LNCAP (cell line): ENCODE results near the gene MGAT4D.

Source experiments
- TF ChIP-seq, protein P1 (sequence below): fragments of 450-650 bp; IDR thresholded peaks from 2 replicates; pipeline ENCODE4 v1.5.1; 2017; ENCODE audit warnings: mild to moderate bottlenecking

The MGAT4D gene

GRCh38 chr4:140499391-140499790 lies 1.3 kb upstream of the MGAT4D start:
- TF ChIP-seq, protein P1, sequence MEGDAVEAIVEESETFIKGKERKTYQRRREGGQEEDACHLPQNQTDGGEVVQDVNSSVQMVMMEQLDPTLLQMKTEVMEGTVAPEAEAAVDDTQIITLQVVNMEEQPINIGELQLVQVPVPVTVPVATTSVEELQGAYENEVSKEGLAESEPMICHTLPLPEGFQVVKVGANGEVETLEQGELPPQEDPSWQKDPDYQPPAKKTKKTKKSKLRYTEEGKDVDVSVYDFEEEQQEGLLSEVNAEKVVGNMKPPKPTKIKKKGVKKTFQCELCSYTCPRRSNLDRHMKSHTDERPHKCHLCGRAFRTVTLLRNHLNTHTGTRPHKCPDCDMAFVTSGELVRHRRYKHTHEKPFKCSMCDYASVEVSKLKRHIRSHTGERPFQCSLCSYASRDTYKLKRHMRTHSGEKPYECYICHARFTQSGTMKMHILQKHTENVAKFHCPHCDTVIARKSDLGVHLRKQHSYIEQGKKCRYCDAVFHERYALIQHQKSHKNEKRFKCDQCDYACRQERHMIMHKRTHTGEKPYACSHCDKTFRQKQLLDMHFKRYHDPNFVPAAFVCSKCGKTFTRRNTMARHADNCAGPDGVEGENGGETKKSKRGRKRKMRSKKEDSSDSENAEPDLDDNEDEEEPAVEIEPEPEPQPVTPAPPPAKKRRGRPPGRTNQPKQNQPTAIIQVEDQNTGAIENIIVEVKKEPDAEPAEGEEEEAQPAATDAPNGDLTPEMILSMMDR = no peak

- TF ChIP-seq, protein P1 = no peak
These were observed 717 bp downstream of the MGAT4D start for GRCh38 chr4:140497405-140497746.

DNA sequence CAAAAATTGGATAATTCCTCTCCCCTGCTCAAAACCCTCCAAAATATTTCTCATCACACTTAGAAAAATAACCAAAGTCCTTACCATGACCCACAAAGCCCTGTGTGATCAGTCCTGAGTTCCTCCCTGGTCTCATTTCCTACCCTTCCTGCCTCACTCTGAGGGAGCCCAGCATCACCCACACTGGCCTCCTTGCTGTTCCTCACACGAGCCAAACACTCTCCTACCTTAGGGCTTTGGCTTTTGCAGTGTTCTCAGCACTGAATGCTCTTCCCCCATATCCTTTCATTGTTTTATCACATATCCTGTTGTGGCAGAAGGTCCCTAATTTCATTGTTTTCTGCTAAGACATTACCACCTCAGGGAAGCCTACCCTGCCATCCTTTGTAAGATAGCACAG lies 12.2 kb downstream of the MGAT4D start:
- TF ChIP-seq, protein P1 = no peak

- TF ChIP-seq, protein P1 = no peak
These were observed 14.6 kb downstream of the MGAT4D start for GRCh38 chr4:140483445-140483844.

DNA sequence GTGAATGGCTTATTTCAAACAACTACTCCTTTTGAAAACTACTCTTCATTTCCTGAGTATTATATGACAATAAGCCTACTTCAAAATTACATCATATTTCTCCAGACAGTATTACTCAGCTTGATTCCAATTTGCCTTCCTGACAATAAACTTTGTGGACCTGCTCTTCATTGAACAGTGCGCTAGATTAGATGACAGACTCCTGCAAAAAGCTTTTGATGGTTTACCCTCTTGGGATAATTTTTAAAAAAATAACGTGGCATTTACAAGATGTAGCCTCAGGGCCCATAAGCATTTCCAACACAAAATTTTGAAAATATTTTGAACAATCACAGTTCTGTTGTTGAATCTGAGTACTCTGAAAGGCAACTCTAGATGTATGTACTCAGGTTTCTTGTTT lies 25.9 kb downstream of the MGAT4D start:
- TF ChIP-seq, protein P1 = no peak

DNA sequence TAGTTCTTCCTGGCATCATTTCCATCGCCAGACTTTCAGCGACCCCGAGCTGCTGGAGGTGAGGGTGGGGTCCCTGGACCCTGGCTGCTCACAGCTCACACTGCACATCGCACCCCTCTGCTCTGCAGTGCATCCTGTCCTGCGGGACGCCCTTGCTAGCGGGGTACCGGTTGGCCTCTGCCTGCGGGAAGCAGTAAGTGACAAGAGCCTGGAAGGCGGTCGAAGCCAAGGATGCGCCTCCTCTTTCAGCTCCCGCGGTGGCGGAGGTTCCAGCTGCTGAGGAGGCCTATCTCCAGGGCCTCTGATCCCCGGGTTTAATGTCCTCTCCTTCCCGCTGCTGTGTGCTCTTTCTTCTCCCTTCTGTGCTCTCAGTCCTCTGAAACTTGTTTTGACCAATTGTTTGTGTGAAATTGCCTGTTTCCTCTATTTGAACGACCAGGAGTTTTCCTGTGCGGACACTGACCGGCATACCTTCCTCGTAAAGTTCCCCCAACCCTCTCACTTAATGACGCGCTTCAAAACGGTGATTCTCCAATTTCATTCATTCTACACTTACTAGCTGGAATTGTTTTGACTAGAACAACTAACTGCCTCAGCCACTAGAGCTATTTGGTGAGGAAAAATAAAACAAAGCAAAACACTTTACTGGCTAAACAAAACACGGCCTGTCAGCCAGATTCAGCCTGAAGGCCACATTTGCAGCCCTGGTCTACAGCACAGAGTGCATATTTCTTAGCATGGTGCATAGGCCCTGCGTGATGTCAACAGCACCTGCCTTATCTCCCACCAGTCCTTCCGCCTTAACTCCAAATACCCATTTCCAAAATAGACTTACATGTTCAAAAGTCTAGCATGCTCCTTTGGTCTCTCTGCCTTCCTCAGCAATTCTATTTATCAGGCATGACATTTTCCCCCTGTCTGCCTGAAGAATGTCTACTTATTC lies 28.0 kb downstream of the MGAT4D start:
- TF ChIP-seq, protein P1 = no peak

DNA sequence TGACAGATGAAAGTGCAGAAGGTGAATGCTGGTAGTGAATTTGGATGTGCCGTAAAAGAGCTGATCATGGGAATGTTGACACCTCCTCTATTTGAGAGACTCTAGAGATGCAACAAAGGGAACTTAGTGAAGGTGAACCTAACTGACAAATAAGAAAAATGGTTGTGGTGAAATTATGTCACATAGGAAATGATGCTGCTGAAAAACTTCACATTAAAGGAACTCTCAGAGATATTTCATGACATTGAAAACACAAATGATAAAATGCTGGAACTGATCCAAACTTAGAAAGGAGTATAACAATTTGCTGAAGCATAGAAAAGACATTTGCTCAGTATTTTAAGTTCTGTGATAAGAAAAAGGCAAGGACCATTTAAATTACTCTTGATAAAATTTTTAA lies 31.9 kb downstream of the MGAT4D start:
- TF ChIP-seq, protein P1 = no peak
